HepG2 (cell line): Measurements from ENCODE around the gene ATG2A. TPM values are rescaled to one million over a fixed set of nuclear protein-coding genes. Genes with fewer than 3 reads are reported as not detected.

Experiments
- BORCS8-MEF2B ChIP-seq: sonication (generic); formaldehyde crosslinking; IDR thresholded peaks from 2 replicates; pipeline ENCODE4 v1.8.0; 2022; ENCODE audit warnings: mild to moderate bottlenecking, missing genetic modification reagents
- CCDC6 ChIP-seq: sonication (generic); formaldehyde crosslinking; IDR thresholded peaks from 2 replicates; pipeline ENCODE4 v1.8.1; 2022; ENCODE audit warnings: mild to moderate bottlenecking, missing genetic modification reagents, moderate library complexity
- HMGA1 ChIP-seq: sonication (generic); formaldehyde crosslinking; conservative IDR thresholded peaks from 2 replicates; pipeline ENCODE4 v1.4.0; 2020; ENCODE audit warnings: missing genetic modification reagents
- KLF6 ChIP-seq: IDR thresholded peaks from 2 replicates; pipeline ENCODE4 v1.8.0; 2016; ENCODE audit warnings: missing biosample characterization, missing genetic modification reagents
- KLF9 ChIP-seq: IDR thresholded peaks from 2 replicates; pipeline ENCODE4 v1.6.1; 2016; ENCODE audit warnings: low read depth
- MAFK ChIP-seq, 2 experiments: IDR thresholded peaks in 1 of 2; conservative IDR thresholded peaks in 1 of 2; 2 replicates each; pipeline ENCODE4 v1.6.1; 2011; ENCODE audit warnings: improper control_type of control experiment in 2 of 2, low read length in 2 of 2
- MEF2D ChIP-seq: sonication (generic); formaldehyde crosslinking; IDR thresholded peaks from 2 replicates; pipeline ENCODE4 v1.5.1; 2020; ENCODE audit warnings: mild to moderate bottlenecking, missing genetic modification reagents
- PAF1 ChIP-seq: IDR thresholded peaks from 2 replicates; pipeline ENCODE4 v1.6.1; 2016; ENCODE audit warnings: missing genetic modification reagents, missing compliant biosample characterization
- POLR2AphosphoS2 ChIP-seq: IDR thresholded peaks from 2 replicates; pipeline ENCODE4 v1.6.1; 2011; ENCODE audit warnings: low read depth, low read length, improper control_type of control experiment
- SIX4 ChIP-seq: sonication (generic); formaldehyde crosslinking; IDR thresholded peaks from 2 replicates; pipeline ENCODE4 v1.4.0; 2020; ENCODE audit warnings: missing genetic modification reagents
- SMYD3 ChIP-seq: sonication (generic); formaldehyde crosslinking; IDR thresholded peaks from 2 replicates; pipeline ENCODE4 v1.8.1; 2023; ENCODE audit warnings: mild to moderate bottlenecking, missing genetic modification reagents
- SP5 ChIP-seq: IDR thresholded peaks from 2 replicates; pipeline ENCODE4 v1.6.1; 2016; ENCODE audit warnings: low read depth, borderline replicate concordance
- SRSF1 ChIP-seq: fragments of 200-400 bp; formaldehyde crosslinking; optimal IDR thresholded peaks from 2 replicates; pipeline ENCODE3; 2017; ENCODE audit warnings: mild to moderate bottlenecking, low read depth, low read length, moderate library complexity
- UBTF ChIP-seq: sonication (generic); formaldehyde crosslinking; IDR thresholded peaks from 2 replicates; pipeline ENCODE4 v1.4.0; 2020; ENCODE audit warnings: mild to moderate bottlenecking, missing genetic modification reagents
- ZBTB33 ChIP-seq: sonication (generic); formaldehyde crosslinking; IDR thresholded peaks from 2 replicates; pipeline ENCODE4 v1.4.0; 2020; ENCODE audit warnings: missing genetic modification reagents
- ZMYM3 ChIP-seq: sonication (generic); formaldehyde crosslinking; IDR thresholded peaks from 2 replicates; pipeline ENCODE4 v1.5.1; 2020; ENCODE audit warnings: mild to moderate bottlenecking, missing genetic modification reagents
- ZNF256 ChIP-seq: sonication (generic); formaldehyde crosslinking; conservative IDR thresholded peaks from 2 replicates; pipeline ENCODE4 v1.4.0; 2020; ENCODE audit warnings: missing genetic modification reagents
- ZNF484 ChIP-seq: sonication (generic); formaldehyde crosslinking; IDR thresholded peaks from 2 replicates; pipeline ENCODE4 v1.5.1; 2020; ENCODE audit warnings: mild to moderate bottlenecking, low read depth, missing genetic modification reagents, borderline replicate concordance
- ZNF672 ChIP-seq: sonication (generic); formaldehyde crosslinking; IDR thresholded peaks from 2 replicates; pipeline ENCODE4 v1.8.1; 2022; ENCODE audit warnings: missing genetic modification reagents
- ZNF780A ChIP-seq: sonication (generic); formaldehyde crosslinking; IDR thresholded peaks from 2 replicates; pipeline ENCODE4 v1.8.0; 2022; ENCODE audit warnings: mild to moderate bottlenecking, missing genetic modification reagents, moderate library complexity
- ZNF784 ChIP-seq: sonication (generic); formaldehyde crosslinking; IDR thresholded peaks from 2 replicates; pipeline ENCODE4 v1.5.1; 2020; ENCODE audit warnings: missing genetic modification reagents, mild to moderate bottlenecking, borderline replicate concordance
- ZNF850 ChIP-seq: sonication (generic); formaldehyde crosslinking; conservative IDR thresholded peaks from 2 replicates; pipeline ENCODE4 v1.9.0; 2021; ENCODE audit warnings: mild to moderate bottlenecking, missing genetic modification reagents
- polyA plus RNA-seq, 8 experiments: library from polyadenylated mRNA; depleted of rRNA in 3 of 8; stranded (reverse) in 7 of 8; unstranded in 1 of 8; fragments of >200 nt; fragmentation: Illumina TruSeq in 4 of 8; extraction: Trizol in 4 of 8; gene quantifications; 2 replicates each; pipeline versions ENCODE4 v1.2.1 to v1.2.3, GENCODE V29; 2011 to 2016; ENCODE audit warnings: low read depth in 4 of 8, missing spikeins in 1 of 8, mixed read lengths in 1 of 8; ENCODE audit not compliant: insufficient read depth in 1 of 8
- total RNA-seq, 5 experiments: library from RNA; depleted of rRNA; stranded (reverse); fragments of >200 nt; fragmentation: Illumina TruSeq; extraction: Trizol; gene quantifications; 2 replicates each; pipeline ENCODE4 v1.2.3, GENCODE V29; 2016; ENCODE audit warnings: low read depth in 1 of 5
- TF ChIP-seq, protein P1 (sequence below): sonication (generic); formaldehyde crosslinking; IDR thresholded peaks from 2 replicates; pipeline ENCODE4 v1.8.0; 2022; ENCODE audit warnings: mild to moderate bottlenecking, missing genetic modification reagents, borderline replicate concordance
- TF ChIP-seq, protein P2 (sequence below): sonication (generic); formaldehyde crosslinking; IDR thresholded peaks from 2 replicates; pipeline ENCODE4 v1.4.0; 2020; ENCODE audit warnings: mild to moderate bottlenecking, low read depth, missing genetic modification reagents

ATG2A gene
- total and polyA plus RNA-seq, 2 of the 13 experiments (the other 11 are each of a cell fraction or from before 2014, with no cell fraction given) = 6.7 to 8.0 TPM

DNA sequence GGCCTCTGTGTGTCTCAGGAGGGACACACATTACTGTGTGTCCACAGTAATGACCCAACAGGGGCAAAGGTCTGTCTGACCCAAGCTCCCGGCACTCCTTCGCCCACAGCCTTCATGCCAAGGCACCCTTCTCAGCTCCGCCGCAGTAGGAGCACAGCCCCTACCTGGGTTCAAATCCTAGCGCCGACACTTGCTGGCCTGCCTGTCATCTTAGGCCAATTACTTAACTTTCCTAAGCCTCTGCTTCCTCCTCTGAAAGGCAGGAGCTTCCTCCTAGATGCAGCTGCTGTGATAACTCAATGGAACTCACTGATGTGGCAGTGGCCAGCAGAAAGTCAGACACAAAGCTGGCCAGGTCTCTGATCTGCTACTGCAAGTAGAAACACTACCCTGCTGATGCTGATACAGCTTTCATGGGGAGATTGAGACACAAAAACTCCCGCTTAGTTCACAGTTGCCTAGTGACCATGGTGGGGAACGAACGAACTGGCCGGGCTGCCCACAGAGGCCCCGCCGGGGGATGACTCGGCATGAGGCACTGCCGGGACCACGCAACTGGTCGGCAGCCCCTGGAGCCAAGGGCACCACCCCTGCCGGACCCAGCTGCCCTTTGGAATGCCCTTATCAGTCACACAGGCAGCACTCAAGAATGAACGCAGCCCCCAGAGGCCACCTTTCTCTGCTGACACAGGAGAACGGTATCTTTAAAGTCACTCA is 46.7 kb downstream of the ATG2A start (continued):
- TF ChIP-seq ZNF484 (CRISPR knock-in tag) (no peak), PAF1 (CRISPR knock-in tag) (no peak), MEF2D (CRISPR knock-in tag) (no peak), KLF9 (CRISPR knock-in tag) (no peak), SIX4 (CRISPR knock-in tag) (no peak), ZBTB33 (CRISPR knock-in tag) (no peak), SRSF1 (no peak), ZNF780A (CRISPR knock-in tag) (no peak), SP5 (peak; percentile 46; the same call in 1 of the 2 replicates), SMYD3 (CRISPR knock-in tag) (no peak), KLF6 (CRISPR knock-in tag) (0 out of 2 replicates have a peak, but pooled peaks have one; percentile 38), UBTF (CRISPR knock-in tag) (peak; percentile 54; the same call in 1 of the 2 replicates), ZNF256 (CRISPR knock-in tag) (no peak), BORCS8-MEF2B (0 out of 2 replicates have a peak, but pooled peaks have one; percentile 54), ZNF784 (CRISPR knock-in tag) (no peak), ZNF850 (0 out of 2 replicates have a peak, but pooled peaks have one; percentile 43), MAFK (conservative IDR thresholded peaks at IDR 0.05 in 1 of 2, IDR thresholded peaks at IDR 0.05 in 1 of 2; ENCODE audit: low read length in 2 of 2) (peak; percentile 2 to 44; a peak in 2 of 4 replicates), HMGA1 (CRISPR knock-in tag) (no peak), CCDC6 (CRISPR knock-in tag) (peak; percentile 57; the same call in 1 of the 2 replicates), POLR2AphosphoS2 (no peak), ZMYM3 (CRISPR knock-in tag) (no peak), ZNF672 (CRISPR knock-in tag) (no peak)
- TF ChIP-seq, protein P1, sequence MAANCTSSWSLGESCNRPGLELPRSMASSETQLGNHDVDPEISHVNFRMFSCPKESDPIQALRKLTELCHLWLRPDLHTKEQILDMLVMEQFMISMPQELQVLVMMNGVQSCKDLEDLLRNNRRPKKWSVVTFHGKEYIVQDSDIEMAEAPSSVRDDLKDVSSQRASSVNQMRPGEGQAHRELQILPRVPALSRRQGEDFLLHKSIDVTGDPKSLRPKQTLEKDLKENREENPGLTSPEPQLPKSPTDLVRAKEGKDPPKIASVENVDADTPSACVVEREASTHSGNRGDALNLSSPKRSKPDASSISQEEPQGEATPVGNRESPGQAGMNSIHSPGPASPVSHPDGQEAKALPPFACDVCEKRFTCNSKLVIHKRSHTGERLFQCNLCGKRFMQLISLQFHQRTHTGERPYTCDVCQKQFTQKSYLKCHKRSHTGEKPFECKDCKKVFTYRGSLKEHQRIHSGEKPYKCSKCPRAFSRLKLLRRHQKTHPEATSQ = 0 out of 2 replicates have a peak, but pooled peaks have one; percentile 42
- TF ChIP-seq, protein P2, sequence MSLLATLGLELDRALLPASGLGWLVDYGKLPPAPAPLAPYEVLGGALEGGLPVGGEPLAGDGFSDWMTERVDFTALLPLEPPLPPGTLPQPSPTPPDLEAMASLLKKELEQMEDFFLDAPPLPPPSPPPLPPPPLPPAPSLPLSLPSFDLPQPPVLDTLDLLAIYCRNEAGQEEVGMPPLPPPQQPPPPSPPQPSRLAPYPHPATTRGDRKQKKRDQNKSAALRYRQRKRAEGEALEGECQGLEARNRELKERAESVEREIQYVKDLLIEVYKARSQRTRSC (CRISPR knock-in tag) = no peak
